RWPE1 (cell line): Measurements from ENCODE around the gene PEX19.

Source experiments
- CTCF ChIA-PET: fragments of 350-600 bp; sonication (Branson Sonifier 250); formaldehyde crosslinking; extraction: SDS; loops from one replicate; lab custom pipeline; 2021; lab: Yijun Ruan, JAX
- POLR2A ChIA-PET: fragments of 400-600 bp; formaldehyde crosslinking; extraction: SDS; loops from one replicate; lab custom pipeline; 2020; ENCODE audit warnings: antibody characterized with exemption; ENCODE audit not compliant: low non-redundant PET; lab: Yijun Ruan, JAX
- DNase-seq: peaks from one replicate; pipeline ENCODE4 v3.0.0; 2012; ENCODE audit warnings: low spot score
- H3K27ac ChIP-seq: fragments of 450-650 bp; 2 replicates; pipeline ENCODE4 v1.5.1; 2017
- TF ChIP-seq, protein P1 (sequence below): fragments of 450-650 bp; conservative IDR thresholded peaks from 2 replicates; pipeline ENCODE4 v1.5.1; 2017; ENCODE audit warnings: low read depth, mild to moderate bottlenecking

The PEX19 gene

DNA sequence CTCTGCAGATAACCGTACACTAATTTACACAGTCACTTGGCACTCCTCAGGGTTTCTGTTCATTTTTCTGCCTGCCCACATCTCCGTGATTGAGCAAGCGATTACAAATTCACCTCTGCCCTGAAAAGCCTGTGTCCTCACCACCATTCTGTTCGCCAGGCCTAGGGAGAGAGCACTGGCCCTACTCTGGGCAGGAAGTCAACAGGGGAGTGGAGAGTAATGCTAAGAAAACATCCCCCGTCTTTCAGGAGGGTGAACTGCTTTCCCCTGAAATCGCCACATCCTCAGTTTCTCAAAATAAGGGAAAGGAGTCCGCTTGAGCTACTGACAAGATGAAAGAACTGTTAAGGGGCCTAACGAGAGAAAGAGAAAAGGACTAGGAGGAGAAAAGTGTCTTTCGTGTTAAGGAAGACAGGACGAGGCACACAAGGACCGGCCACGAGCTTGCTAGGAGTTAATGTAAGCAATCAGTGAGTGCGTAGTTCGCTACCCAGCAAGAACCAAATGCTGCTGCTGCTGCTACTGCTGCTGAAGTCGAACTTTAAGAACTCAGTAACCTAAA, 632 bp downstream of the PEX19 start:
- TF ChIP-seq, protein P1, sequence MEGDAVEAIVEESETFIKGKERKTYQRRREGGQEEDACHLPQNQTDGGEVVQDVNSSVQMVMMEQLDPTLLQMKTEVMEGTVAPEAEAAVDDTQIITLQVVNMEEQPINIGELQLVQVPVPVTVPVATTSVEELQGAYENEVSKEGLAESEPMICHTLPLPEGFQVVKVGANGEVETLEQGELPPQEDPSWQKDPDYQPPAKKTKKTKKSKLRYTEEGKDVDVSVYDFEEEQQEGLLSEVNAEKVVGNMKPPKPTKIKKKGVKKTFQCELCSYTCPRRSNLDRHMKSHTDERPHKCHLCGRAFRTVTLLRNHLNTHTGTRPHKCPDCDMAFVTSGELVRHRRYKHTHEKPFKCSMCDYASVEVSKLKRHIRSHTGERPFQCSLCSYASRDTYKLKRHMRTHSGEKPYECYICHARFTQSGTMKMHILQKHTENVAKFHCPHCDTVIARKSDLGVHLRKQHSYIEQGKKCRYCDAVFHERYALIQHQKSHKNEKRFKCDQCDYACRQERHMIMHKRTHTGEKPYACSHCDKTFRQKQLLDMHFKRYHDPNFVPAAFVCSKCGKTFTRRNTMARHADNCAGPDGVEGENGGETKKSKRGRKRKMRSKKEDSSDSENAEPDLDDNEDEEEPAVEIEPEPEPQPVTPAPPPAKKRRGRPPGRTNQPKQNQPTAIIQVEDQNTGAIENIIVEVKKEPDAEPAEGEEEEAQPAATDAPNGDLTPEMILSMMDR, result no peak
- ChIA-PET POLR2A (no interaction called here), CTCF (interaction anchor here (1.0 kb wide), 1 partner anchor 101 kb away, joined by 3 read pairs; no protein-coding TSS in a partner anchor)
- H3K27ac ChIP-seq, result peak overlapping the region; percentile 78
- peak; percentile 46 for DNase-seq

DNA sequence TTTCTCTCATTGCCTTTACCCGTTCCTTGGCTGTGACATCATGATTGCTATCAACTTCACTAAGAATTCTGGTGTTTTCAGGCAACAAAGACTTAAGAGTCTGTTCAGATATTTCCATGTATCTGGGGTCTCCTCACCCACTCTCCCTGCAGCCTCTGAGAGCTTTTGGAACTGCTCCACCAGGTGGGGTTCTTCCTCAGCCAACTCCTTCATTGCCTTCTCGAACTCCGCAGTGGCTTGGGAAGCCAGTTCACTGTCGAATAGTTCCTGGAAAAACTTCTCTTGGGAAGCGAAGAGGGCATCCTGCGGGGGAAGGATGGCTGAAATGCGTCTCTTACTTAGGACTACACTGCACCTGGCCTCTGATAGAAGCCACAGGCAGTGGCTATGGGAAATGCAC, 2.1 kb downstream of the PEX19 start:
- no peak overlapping the region for H3K27ac ChIP-seq
- TF ChIP-seq, protein P1, result no peak
- POLR2A ChIA-PET, result no interaction called here
- CTCF ChIA-PET, result interaction anchor here (1.5 kb wide), 1 partner anchor 8 kb away, joined by 3 read pairs; no protein-coding TSS in a partner anchor
- no peak for DNase-seq

DNA sequence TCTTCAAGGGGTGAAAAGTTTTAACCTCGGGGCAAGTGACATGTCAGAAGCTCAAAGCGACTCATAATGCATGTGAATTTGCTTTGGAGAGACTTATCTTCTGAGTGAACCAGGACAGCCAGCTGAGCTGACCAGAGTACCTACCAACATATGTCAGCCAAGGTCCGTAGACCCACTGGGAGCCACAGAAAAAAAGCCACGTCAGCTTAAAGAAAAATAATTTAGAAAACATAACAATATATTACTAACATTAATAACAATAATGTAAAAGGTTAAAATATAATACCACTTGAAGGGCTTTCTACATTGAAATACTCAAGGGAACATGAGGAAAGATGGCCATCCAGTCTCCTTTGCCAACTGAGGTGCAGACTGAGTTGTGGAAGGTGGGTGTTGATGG, 6.9 kb downstream of the PEX19 start:
- ChIA-PET POLR2A (no interaction called here), CTCF (no interaction called here)
- TF ChIP-seq, protein P1, result no peak
- H3K27ac ChIP-seq, result no peak overlapping the region
- DNase-seq, result no peak

DNA sequence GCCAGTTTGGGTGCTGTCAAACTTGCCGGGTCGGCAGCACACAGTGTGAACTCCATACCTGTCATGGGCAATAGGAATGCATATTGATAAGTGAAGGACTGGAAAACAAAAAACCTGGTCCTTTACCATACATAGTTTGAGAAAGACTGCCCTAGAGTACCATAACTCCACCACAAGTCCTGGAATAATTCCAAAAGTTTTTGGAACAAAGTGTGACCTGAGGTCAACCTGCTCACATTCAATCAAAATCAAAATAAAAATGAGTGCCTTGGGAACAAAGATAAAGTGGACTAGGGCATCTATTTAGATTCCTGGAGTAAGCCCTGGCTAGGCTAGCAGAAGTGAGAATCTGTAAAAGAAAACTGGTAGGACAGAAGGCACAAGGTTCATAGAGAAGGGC, 7.6 kb downstream of the PEX19 start:
- H3K27ac ChIP-seq, result no peak overlapping the region
- POLR2A ChIA-PET, result no interaction called here
- CTCF ChIA-PET, result no interaction called here
- TF ChIP-seq, protein P1, result no peak
- no peak for DNase-seq

DNA sequence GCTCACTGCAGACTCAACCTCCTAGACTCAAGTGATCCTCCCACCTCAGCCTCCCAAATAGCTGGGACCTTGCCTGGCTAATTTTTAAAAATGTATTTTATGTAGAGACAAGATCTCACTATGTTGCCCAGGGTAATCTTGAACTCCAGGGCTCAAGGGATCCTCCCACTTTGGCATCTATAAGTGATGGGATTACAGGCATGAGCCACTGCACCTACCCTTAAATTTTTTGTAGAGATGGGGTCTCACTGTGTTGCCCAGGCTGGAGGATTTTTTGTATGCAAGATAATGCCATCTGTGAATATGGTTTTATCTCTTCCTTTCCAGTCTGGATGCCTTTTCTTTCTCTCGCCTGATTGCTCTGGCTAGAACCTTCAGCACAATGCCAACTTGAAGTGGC, 13.9 kb downstream of the PEX19 start:
- POLR2A ChIA-PET, result no interaction called here
- no peak for DNase-seq
- TF ChIP-seq, protein P1, result no peak
- H3K27ac ChIP-seq, result no peak overlapping the region
- CTCF ChIA-PET, result interaction anchor here (0.7 kb wide), 1 partner anchor 584 kb away, joined by 4 read pairs; no protein-coding TSS in a partner anchor

DNA sequence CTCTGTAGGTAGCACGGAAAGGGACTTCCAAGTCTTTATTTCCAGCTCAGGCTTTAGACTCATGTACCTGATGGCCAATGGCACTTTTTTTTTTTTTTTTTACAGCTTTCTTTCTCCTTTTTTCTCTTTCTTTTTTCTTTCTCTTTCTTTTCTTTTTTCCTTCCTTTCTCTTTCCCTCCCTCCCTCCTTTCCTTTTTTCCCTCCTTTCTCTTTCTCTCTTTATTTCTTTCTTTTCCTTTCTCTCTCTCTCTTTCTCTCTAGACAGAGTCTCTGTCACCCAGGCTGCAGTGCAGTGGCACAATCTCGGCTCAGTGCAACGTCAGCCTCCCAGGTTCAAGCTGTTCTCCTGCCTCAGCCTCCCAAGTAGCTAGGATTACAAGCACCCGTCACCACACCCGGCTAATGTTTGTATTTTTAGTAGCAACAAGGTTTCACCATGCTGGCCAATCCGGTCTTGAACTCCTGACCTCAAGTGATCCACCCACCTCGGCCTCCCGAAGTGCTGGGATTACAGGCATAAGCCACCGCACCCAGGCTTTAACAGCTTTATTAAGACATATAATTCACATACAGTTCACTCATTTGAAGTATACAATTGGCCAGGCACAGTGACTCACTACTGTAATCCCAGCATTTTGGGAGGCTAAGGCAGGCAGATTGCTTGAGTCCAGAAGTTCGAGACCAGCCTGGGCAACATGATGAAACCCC, 17.5 kb downstream of the PEX19 start:
- no peak for DNase-seq
- POLR2A ChIA-PET, result interaction anchor here (0.6 kb wide), 1 partner anchor 95 kb away, joined by 3 read pairs; no protein-coding TSS in a partner anchor
- H3K27ac ChIP-seq, result no peak overlapping the region
- TF ChIP-seq, protein P1, result no peak
- CTCF ChIA-PET, result no interaction called here
